GM19240 (cell line): Measurements from ENCODE around the gene CBX6.
"Not testable (repeated sequence)": the region's sequence is repeated elsewhere in the genome, so short reads cannot be mapped to it uniquely, and the experiment has no call there.

Source experiments
- DNase-seq: peaks from one replicate; pipeline ENCODE4 v3.0.0; 2011; ENCODE audit warnings: low spot score; ENCODE audit not compliant: insufficient read length

CBX6 gene

GRCh38 chr22:38861170-38861876 is 10.7 kb downstream of the CBX6 start:
- no peak for DNase-seq

DNA sequence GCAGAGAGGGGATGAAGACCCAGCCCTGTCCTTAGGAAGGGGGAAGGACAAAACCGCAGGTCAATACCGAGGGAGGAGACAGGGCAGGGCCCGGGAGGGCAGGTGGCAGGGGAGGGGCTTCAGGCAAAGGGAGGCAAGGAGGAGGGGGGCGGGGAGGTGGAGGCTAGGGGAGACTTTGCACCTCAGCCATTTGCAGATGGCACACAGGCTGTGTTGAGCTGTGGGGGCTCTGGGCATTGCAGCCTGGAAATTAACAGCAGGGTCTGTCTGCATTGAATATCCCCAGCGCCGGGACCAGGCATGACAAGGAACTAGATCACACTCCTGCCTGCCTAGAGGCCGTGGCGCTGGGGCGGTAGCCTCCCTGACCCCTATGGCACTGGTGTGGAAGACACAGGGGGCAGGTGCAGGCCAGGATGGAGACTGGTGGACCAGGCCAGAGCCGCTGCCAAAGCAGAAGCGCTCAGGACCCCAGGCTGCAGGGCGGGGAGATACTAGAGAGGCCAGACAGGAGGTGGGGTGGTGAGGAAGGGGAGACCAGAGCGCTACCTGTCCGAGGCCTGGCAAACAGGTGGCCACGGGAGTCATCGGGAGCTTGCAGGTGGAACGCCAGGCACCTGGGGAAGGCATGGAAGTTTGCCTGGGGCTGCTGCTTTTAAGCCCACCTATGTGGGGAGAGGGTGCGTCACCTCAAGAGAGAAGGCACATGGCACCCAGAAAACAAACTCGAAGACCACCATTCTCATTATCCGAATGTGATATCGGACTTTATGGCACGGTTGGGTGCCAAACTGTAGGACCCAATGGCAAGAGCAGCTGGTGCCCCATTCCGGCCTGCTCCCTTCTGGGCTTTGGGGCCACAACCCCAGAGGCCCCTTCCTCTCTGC is 11.5 kb downstream of the CBX6 start:
- DNase-seq = no peak

DNA sequence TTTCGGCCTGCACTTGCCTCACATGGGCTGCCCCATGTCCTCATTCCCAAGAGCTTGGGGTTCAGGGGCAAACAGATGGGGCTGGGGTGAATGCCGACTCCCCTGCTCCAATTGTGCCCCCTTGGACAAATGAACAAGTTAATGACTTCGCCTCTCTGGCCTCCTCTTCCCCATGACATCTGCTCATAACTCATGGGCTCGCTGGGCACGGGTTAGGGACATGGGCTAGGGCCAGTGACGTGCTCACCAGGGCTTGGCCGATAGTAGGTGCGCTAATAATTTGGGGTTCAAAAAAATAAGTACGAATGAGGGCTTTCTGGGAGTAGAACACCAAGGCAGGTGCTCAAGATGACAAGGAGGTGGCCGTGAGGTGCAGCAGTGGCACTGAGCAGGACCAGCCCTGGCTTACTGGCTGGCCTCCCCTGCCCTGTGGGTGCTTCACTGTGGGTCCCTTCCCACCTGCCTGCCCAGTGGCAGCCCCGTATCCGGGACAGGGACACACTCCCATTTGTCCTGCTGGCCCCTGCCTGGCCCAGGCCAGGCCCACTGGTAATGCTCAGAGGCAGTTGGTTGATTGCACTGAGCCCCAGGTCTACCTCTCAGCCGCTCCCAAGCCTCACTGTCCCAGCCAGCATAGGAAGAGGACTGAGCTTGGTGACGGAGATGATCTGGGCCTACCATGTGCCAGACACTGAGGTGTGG is 12.3 kb downstream of the CBX6 start:
- DNase-seq = no peak

- DNase-seq = no peak
Measured at GRCh38 chr22:38858492-38858891, 13.5 kb downstream of the CBX6 start.

DNA sequence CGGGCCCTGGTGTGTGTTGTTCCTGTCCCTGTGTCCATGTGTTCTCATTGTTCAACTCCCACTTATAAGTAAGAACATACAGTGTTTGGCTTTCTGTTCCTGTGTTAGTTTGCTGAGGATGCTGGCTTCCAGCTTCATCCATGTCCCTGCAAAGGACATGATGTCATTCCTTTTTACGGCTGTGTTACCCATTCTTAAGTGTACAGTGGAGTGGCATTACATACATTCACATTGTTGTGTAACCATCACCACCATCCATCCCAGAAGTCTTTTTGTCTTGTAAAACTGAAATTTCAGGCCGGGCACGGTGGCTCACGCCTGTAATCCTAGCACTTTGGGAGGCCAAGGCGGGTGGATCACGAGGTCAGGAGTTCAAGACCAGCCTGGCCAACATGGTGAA is 17.5 kb downstream of the CBX6 start:
- DNase-seq = not testable (repeated sequence)

- DNase-seq = not testable (repeated sequence)
Measured at GRCh38 chr22:38853883-38854282, 18.1 kb downstream of the CBX6 start.

GRCh38 chr22:38853196-38853651 is 18.8 kb downstream of the CBX6 start:
- DNase-seq = no peak

GRCh38 chr22:38852522-38852921 is 19.5 kb downstream of the CBX6 start:
- no peak for DNase-seq

- no peak for DNase-seq
Measured at GRCh38 chr22:38850941-38851849, 20.8 kb downstream of the CBX6 start.

DNA sequence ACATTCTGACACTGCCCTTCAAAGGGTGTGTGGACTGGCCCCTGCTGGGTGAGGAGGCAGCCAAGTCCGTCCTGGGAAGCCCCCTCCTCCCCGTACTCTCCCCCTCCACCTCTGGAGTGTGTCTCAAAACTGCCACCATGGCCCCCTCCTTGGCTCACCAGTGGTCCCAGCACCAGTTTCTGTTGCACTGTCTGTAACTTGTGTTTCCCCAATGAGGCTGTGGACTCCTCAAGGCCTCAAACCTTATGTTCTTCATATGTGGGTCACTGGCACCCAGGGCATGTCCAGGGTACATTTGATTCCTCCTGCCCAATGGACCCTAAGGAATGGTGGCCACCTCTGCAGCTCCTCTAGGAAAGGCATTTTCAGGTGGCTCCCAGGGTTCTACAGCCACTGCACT is 21.6 kb downstream of the CBX6 start:
- DNase-seq = no peak

DNA sequence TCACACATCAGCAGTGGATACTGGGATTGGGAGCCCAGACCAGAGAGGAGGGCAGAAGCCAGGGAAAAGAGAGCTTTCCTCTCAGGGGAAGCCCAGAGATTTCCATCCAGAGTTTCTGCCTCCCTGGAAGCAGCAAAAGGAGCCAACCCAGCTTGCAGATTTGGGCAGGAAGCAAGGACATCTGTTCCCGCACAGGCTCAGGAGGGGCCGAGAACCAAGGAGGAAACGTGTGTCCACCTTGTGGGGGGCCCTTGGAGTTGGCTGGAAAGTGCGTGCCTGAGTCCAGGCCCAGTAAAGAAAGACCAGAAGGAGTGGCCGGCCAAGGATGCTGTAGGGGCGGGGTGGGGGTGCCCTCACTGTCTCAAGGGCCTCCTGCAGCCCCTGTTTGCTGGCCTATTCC is 22.2 kb downstream of the CBX6 start:
- DNase-seq = no peak

GRCh38 chr22:38846412-38846811 is 25.6 kb downstream of the CBX6 start:
- no peak for DNase-seq

DNA sequence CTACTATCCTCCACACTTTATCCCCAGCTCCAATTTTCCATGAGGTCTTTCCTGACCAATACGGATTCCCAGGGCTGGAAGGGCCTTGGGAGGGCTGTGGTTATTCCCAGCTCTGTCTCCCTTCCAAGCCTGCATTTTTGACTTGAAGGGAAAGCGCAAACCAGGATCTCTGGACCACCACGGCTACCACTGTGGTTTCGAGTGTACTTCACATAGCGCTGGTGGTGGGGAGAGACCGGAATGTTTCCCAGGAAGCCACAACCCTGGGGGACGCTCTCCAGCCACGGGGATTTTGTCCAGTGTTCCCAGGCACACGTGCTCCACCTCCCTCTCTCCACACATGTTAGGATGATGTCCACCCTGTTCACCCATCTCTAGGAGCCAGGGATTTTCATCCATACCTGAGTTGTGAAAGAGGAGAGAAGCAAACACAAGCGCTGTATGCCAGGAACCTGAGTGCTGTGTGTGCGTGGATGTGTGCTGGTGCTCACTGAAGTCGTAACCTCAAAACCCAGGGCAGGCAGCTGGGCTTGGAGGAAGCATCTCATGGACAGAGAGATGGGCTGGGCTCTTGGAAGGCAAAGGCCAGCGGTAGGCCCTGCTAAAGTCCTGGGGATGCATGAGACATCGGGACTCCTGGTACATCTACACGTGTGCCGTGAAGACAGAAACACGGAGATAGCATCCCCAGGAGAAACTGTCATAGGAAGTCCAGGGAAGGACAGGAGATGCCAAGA is 26.8 kb downstream of the CBX6 start:
- DNase-seq = no peak

- no peak for DNase-seq
Measured at GRCh38 chr22:38844315-38845003, 27.6 kb downstream of the CBX6 start.

GRCh38 chr22:38843657-38844314 is 28.2 kb downstream of the CBX6 start, which contains the start of gene NPTXR:
TSS of gene NPTXR (minus strand) at chr22:38844028.
- no peak for DNase-seq

DNA sequence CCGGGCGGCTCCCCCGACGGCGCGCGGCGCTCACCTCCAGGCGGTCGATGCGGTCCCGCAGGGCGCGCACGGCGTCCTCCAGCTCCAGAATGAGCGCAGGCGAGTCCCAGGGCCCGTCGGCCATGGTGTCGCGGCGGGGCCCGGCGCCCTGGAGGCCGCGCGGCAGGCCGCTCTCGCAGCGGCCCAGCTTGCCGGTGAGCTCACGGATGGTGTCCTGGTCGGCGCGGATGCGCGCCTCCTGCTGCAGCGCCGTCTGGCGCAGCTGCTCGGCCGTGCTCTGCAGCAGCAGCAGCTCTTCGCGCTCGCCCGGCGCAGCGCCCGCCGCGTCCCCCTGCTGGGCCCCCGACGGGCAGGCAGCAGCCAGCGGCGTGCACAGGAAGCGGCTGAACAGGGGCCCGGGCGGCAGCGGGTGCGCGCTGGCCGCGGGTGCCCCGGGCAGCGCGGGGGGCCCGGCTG is 28.8 kb downstream of the CBX6 start:
- DNase-seq = peak; percentile 39

GRCh38 chr22:38842512-38843200 is 29.4 kb downstream of the CBX6 start:
- DNase-seq = no peak

DNA sequence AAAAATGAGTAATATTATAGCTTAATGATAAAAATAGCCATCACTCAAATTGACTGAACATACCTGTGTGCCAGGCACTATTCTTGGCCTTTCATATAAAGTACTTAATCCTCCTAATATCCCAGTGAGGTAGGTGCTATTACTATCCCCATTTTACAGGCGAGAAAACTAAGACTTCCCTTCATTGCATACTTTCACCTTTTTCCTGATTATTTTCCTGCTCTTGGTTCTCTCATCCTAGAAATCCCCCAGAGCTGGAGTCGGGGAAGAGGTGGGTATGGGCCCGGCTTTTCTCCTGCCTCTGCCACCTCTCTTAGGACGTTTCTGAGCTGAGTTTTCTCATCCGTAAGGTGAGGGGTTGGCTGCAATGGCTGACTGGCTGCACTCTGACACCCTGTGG is 30.4 kb downstream of the CBX6 start:
- DNase-seq = no peak
